Breast epithelium (tissue), 3 donors: Measurements from ENCODE around the gene WDR86.

Experiments
- CTCF ChIP-seq, 3 donors: fragments of 450-650 bp; IDR thresholded peaks; one replicate each; pipeline ENCODE4 v1.5.1; 2016 to 2017; ENCODE audit warnings: antibody characterized with exemption in 3 of 3, mild to moderate bottlenecking in 3 of 3, moderate library complexity in 3 of 3
- POLR2A ChIP-seq: fragments of 450-650 bp; IDR thresholded peaks from one replicate; pipeline ENCODE4 v1.6.1; 2016; ENCODE audit warnings: antibody characterized with exemption, mild to moderate bottlenecking, moderate library complexity
- POLR2AphosphoS5 ChIP-seq, 3 donors: sonication (generic); formaldehyde crosslinking; IDR thresholded peaks; one replicate each; pipeline ENCODE4 v1.6.1; 2017; ENCODE audit warnings: antibody characterized with exemption in 3 of 3

- TF ChIP-seq POLR2A (no peak), CTCF (IDR thresholded peaks at IDR 0.05) (no peak), POLR2AphosphoS5 (IDR thresholded peaks at IDR 0.05) (no peak)
These were observed 36.6 kb upstream of the WDR86 start for GRCh38 chr7:151446412-151446811.
